Stimulated activated CD4-positive, alpha-beta T cell treated with anti-CD3 and anti-CD28 coated beads, Interleukin-1b, Interleukin-23, amount 100 ng/mL, for 48 hours (primary cell): ENCODE data around the gene SLAIN1.
"Not testable (repeated sequence)": the region's sequence is repeated elsewhere in the genome, so short reads cannot be mapped to it uniquely, and the experiment has no call there.

Experiments
- DNase-seq: peaks from one replicate; pipeline ENCODE4 v3.0.0-alpha.2; 2020

Gene SLAIN1

DNA sequence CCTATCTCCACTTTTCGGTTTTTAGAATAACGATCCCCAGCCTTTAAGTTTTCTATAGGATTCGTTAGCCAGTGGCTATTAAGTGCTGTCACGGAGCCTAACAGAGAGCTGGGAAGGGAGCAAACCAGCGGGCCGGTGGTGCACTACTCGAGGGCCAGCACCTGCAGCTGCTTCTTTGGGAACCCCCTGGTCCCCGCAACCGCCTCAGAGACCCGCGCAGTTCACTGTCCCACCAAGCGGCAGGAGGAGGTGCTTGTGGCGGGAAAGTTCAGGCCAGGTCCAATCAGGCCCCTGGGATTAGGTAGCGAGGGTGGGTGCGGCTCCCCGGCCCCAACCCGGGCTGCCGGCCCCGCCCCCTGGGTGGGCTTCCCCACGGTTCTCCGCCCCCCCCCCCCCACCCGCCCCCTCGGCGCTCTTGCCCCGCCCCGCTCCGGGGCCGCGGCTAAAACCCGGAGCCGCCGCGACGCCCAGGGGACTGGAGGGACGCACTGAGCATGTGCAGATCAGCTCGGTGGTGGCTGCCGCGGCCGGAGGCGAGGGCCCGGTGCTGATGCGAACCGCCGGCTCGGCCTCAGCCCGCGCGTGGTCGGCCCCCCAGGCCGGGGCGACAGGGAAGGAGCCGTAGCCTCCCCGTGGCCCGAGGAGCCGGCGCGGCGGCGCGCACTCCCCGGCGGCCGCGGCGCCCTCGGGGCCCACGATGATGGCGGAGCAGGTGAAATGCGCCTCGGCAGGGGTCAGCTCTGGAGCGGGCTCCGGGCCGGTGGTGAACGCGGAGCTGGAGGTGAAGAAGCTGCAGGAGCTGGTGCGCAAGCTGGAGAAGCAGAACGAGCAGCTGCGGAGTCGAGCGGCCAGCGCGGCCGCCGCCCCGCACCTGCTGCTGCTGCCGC lies at the start of gene SLAIN1:
Gene SLAIN1 (plus strand): TSS at position 471 of the 887 bp plus-strand sequence. CDS start 227 bp downstream, at position 698.
- DNase-seq: peak; percentile 75

DNA sequence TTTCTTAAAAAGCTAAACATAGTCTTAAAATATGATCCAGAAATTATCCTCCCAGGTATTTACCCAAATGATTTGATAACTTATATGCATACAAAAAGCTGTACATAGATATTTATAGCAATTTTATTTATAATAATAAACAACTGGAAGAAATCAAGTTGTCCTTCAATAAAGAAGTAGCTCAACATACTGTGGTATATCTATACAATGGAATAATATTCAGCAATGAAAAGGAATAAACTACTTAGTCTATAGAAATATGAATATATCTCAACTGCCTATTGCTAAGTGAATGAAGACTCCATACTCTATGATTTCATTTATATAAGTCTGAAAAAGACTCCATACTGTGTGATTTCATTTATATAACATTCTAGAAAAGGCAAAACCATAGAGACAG lies 47.1 kb upstream of the SLAIN1 start:
- DNase-seq: no peak

GRCh38 chr13:77653301-77653700 lies 44.2 kb upstream of the SLAIN1 start:
- no peak for DNase-seq

DNA sequence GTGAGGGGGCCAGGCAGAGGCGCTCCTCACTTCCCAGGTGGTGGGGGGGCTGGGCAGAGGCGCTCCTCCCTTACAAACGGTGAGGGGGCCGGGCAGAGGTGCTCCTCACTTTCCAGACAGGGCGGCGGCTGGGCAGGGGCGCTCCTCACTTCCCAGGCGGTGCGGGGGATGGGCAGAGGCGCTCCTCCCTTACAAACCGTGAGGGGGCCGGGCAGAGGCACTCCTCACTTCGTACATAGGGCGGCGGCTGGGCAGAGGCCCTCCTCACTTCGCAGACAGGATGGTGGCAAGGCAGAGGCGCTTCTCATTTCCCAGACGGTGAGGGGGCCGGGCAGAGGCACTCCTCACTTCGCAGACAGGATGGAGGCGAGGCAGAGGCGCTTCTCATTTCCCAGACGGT lies 37.5 kb upstream of the SLAIN1 start:
- DNase-seq: not testable (repeated sequence)

DNA sequence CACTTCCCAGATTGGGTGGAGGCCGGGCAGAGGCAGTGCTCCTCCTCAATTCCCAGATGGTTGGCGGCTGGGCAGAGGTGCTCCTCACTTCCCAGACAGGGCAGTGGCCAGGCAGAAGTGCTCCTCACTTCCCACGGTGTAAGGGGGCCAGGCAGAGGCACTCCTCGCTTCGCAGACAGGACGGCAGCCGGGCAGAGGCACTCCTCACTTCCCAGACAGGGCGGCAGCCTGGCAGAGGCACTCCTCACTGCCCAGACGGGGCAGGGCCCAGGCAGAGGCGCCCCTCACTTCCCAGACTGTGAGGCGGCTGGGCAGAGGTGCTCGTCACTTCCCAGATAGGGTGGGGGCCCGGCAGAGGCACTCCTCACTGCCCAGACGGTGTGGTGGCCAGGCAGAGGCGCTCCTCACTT lies 36.6 kb upstream of the SLAIN1 start:
- no peak for DNase-seq

- DNase-seq: not testable (repeated sequence)
Measured at GRCh38 chr13:77662301-77662700, 35.2 kb upstream of the SLAIN1 start.

- not testable (repeated sequence) for DNase-seq
Measured at GRCh38 chr13:77662831-77663230, 34.7 kb upstream of the SLAIN1 start.

DNA sequence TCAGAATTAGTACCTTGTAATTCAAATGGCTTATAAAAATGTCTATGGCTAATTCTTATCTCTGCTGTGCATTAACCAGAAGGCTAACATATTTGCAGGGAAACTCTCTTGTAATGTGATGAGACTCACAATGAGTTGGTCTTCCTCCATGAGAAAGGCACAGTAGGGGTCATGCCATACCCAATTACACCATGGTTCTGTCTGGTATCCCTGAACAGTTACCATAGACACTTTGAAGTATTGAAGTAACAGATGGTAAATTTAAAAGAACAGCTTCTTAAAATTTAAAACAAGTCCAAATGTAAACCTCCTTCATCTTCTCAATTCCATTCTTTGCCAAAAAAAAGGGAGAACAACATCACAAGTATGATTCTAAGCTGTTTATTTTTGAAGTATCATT lies 22.6 kb upstream of the SLAIN1 start:
- DNase-seq: no peak

GRCh38 chr13:77678691-77679235 lies 18.7 kb upstream of the SLAIN1 start:
- no peak for DNase-seq

DNA sequence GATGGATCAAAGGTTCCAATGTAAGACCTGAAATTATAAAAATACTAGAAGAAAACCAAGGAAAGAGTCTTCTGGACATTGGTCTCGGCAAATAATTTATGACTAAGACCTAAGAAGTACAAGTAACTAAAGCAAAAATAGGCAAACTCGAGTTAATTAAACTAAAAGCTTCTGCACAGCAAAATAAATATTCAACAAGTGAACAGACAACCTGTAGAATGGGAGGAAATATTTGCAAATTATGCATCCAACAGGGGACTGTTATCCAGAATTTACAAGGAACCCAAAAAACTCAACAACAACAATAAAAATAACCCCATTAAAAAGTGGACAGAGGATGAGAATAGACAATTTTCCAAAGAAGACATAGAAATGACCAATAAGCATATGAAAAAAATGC lies 9.7 kb upstream of the SLAIN1 start:
- DNase-seq: no peak

GRCh38 chr13:77691871-77692270 lies 5.6 kb upstream of the SLAIN1 start:
- DNase-seq: no peak

DNA sequence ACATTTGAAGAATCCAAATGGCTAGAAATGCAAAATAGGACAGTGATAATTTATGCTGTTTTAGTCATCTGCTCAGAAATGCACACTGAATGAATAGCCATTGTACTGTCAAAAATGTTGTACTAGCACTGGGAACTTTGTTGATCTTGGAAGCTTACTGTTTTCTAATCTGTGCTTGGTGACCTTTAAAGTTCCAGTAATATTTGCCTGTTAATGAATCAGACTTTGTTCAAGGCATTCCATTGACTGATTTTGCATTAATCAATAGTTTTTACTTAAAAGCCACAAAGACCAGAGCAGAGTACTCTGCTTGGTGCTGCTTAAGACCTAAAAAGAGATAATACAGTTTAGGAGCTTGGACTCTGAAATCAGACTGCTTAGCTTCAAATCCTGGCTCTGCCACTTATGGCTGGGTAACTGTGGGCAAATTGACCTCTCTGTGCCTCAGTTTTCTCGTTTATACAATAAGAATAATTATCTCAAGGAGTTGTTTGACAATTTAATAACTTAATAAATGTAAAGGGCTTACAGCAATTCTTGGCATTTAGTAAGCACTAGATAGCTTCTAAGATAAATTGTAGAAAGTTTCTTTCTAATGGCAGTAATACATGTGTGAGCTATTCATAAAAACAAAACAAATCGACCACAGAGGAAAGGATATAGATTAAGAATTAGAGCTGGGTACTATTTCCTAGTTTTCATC lies 4.6 kb upstream of the SLAIN1 start:
- no peak for DNase-seq

GRCh38 chr13:77693449-77693940 lies 4.0 kb upstream of the SLAIN1 start:
- no peak for DNase-seq

DNA sequence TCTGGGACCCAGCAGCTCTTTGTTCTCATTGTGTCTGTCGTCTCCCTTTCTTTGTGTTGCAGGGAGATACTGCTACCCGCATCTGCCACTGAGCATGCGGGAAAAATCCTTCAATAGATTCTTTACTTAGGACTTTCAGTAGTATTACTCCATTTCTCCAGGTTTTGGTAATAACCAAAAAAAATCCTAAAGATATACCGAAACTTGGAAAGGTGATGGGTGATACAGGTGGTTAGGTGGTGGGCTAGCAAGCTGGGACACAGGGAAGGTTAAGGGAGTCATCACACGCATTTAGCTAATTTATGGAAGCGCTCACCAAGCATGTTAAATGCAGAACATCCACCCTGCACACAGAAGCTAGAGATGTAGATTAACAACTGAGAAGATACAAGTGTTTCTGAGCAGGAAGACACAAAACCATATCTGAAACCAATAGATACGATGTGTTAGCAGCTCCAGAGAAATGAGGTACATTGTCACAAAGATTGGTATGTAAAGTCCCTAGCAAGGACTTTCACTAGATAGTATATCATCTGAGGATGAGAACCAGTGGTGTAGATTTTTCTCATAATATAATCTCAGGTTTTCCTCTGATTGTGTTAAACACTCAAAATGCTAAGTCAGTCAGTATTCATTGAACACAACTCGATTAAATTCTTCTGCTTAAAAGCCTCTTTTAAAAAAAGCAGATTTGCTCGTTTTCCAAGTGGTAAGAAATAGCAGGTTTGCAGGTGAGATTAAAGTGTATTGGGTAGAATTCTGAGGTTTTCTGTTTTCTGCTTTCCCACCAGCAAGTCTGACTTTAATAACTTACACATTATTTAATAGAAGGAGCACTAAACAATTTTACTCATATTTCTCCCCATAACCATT lies 1.2 kb upstream of the SLAIN1 start:
- no peak for DNase-seq

DNA sequence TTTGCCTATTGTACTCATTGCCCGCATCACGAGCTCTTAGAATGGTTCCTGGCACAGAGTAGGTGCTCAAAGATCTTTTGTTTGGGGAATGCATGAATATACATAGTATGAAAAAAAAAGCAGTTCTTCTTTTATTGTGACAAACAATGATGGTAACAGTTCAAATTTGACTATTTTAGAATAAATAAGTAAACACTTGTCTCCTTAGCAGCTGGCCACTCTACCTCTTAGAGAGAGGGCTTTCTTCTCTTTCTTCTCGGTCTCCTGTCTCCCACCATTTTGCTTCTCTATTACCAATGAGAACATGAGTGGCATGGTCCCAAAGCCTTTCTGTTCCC lies 639 bp upstream of the SLAIN1 start:
- DNase-seq: no peak

DNA sequence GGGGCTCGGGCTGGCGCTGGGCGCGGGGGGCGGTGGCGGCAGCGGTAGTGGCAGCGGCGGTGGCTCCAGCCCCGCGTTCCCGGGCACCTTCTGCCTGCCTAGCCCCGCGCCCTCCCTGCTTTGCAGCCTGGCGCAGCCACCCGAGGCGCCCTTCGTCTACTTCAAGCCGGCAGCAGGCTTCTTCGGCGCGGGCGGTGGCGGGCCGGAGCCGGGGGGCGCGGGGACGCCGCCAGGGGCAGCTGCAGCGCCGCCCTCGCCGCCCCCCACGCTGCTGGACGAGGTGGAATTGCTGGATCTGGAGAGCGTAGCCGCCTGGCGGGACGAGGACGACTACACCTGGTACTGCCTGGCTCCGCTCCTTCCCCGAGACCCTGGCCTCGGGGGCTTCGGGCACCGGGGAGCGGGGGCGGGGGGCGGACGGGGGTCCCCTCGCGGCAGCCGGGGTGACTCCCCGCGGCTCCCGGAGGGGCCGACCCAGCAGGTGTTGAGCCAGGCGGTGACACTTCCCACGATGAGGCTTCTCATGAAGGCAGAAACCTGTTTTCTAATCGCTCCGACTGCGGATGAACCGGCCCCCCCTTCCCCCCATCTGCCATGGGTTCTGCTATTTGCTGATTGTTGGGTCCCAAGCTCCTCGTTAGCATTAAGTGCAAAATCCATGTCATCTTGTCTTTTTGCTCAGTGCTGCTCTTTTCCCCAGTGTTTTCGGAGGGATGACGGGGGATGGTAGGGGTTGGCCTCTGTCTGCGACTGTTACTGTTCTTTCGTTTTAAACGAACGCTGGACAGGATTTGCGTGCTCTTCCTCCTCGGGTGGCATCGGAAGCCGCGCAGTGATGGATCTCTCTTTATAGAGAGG lies 943 bp downstream of the SLAIN1 start:
- DNase-seq: peak; percentile 27

DNA sequence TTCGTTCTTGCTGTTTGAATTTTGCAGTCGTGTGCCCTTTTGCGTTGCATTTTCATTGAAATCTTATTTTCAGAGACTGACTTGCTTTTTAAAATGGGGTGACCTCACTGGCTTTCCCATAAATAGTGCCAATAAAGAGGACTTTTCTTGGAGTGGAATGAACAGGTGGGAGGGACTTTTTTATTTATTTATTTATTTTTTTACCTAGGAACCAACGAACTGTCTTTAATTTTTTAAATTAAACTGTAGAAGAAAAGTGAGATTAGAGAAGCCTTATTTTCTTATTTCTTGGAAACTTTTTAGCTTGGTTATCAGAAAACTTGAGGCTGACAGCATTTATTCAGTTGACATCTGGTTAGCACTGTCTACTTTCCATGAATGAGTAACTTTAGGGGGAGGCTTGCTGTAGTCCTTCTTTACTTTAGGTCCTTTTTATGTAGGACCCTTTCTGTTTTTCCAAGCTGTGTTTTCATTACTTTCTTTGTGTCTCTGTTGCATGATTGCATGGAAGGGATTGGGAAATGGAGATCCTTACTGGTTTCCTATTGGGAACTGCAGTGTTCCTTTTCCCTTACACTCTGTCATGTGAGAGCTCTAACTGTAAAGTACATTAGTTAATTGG lies 1.7 kb downstream of the SLAIN1 start:
- DNase-seq: no peak

DNA sequence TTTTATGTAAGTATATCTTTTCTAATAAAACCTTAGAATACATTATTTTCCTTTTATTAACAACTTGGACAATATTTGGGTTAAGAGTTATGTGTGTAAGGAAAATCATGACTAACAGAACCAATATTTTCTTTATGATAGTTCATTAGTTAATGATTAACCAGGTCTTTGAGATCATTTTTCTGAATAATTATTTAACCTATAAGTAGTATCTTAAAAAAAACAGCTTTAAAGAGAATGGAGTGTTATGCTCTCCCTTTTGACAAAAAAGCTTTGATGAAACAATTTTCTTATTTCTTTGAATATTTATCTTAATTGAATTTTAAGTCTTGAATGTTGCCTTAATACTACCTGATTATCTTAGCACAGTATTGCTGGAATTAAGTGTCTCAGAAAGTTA lies 3.8 kb downstream of the SLAIN1 start:
- DNase-seq: no peak

DNA sequence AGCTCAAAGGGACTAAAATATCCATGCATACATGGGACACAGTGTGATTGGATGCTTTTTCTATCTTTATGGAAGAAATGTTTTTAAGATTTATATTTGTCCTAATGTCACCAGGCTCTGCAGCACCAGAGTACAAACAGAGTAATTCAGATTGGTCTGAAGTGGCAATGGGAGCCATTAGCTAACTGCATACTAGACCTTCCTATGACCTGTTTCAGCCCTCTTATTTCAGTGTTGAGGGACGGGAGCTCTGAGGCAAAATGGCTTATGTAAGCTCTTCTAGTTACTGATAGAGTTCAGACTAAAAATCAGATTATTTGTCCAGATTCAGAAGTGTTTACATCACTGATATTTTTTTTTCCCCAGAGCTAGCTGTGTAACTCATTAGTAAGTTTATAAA lies 4.9 kb downstream of the SLAIN1 start:
- DNase-seq: no peak

GRCh38 chr13:77703408-77703807 lies 5.9 kb downstream of the SLAIN1 start:
- no peak for DNase-seq

DNA sequence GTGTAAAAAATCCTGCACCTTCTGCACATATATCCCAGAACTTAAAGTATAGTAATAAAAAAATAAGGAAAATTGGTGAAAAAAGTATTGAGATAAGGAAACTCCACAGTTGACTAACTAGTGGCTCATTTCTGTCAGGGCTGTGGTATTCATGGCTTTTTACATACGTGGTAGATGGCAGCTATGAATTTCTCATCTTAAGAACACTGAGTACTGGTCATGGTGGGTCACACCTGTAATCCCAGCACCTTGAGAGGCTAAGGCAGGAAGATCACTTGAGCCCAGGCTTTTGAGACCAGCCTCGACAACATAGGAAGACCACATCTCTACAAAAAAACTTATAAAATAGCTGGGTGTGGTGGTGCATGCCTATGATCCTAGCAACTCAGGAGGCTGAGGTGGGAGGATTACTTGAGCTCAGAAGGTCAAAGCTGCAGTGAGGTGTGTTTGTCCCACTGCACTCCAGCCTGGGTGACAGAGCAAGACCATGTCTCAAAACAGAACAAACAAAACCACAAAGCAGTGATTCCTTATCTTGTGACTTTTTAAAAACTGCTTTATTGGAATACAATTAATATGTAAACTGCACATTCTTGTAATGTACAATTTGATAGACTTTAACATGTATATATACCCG lies 16.8 kb downstream of the SLAIN1 start:
- no peak for DNase-seq
